Measurements from ENCODE around the gene APMAP.
A peak's percentile ranks its signal among the peaks of the same experiment; 100 is the strongest.

APMAP gene

GRCh38 chr20:24963672-24964505 lies 28.7 kb downstream of the APMAP start:
- DNase-seq: peak in 1 of 2 donors; percentile 13

GRCh38 chr20:24962510-24962909 lies 30.0 kb downstream of the APMAP start:
- DNase-seq: no peak

GRCh38 chr20:24962182-24962492 lies 30.4 kb downstream of the APMAP start:
- peak in 1 of 2 donors; percentile 7 for DNase-seq

- DNase-seq: peak in 1 of 2 donors; percentile 9
Measured at GRCh38 chr20:24961384-24962181, 31.0 kb downstream of the APMAP start.

- no peak for DNase-seq
Measured at GRCh38 chr20:24960861-24961260, 31.7 kb downstream of the APMAP start.

GRCh38 chr20:24960302-24960801 lies 32.2 kb downstream of the APMAP start:
- DNase-seq: peak in 1 of 2 donors; percentile 15

- DNase-seq: peak in 1 of 2 donors; percentile 15
Measured at GRCh38 chr20:24959591-24960301, 32.8 kb downstream of the APMAP start.

- peak in 1 of 2 donors; percentile 15 for DNase-seq
Measured at GRCh38 chr20:24958506-24959385, 33.8 kb downstream of the APMAP start.

GRCh38 chr20:24957326-24958016 lies 35.1 kb downstream of the APMAP start:
- DNase-seq: peak in 1 of 2 donors; percentile 15

- DNase-seq: peak in 1 of 2 donors; percentile 13
Measured at GRCh38 chr20:24956001-24956841, 36.3 kb downstream of the APMAP start.

- peak in 1 of 2 donors; percentile 18 for DNase-seq
Measured at GRCh38 chr20:24955045-24955444, 37.5 kb downstream of the APMAP start.

GRCh38 chr20:24954566-24954965 lies 38.0 kb downstream of the APMAP start:
- no peak for DNase-seq

GRCh38 chr20:24954151-24954550 lies 38.4 kb downstream of the APMAP start:
- no peak for DNase-seq

- no peak for DNase-seq
Measured at GRCh38 chr20:24953621-24954133, 38.9 kb downstream of the APMAP start.

- no peak for DNase-seq
Measured at GRCh38 chr20:24953209-24953575, 39.4 kb downstream of the APMAP start.

- DNase-seq: peak in 1 of 2 donors; percentile 17
Measured at GRCh38 chr20:24952376-24953208, 40.0 kb downstream of the APMAP start.

GRCh38 chr20:24951536-24952083 lies 40.9 kb downstream of the APMAP start:
- peak in 1 of 2 donors; percentile 15 for DNase-seq

GRCh38 chr20:24950836-24951525 lies 41.6 kb downstream of the APMAP start:
- peak in 1 of 2 donors; percentile 17 for DNase-seq
